Heart left ventricle (tissue), 16 donors: ENCODE measurements around the gene KIAA2012. TPM values are rescaled to one million over a fixed set of nuclear protein-coding genes. Genes with fewer than 3 reads are reported as not detected.

ENCODE experiments used
- ATAC-seq, 4 donors: fragments of 200-7000 bp; cut with Tn5 transposase; one replicate each; pipeline ENCODE4 v1.9.1; 2020 to 2022; ENCODE audit warnings: moderate library complexity in 4 of 4, mild to moderate bottlenecking in 3 of 4, moderate number of reproducible peaks in 1 of 4
- DNase-seq, 5 donors: peaks; one replicate each; pipeline ENCODE4 v3.0.0-alpha.2; 2020
- H3K27ac ChIP-seq, 12 donors: fragments of 200-600 bp; sonication (generic) in 4 of 12; one replicate each; pipeline versions ENCODE4 v1.5.0 to v1.8.0; 2016 to 2022; ENCODE audit warnings: mild to moderate bottlenecking in 2 of 12
- H3K27me3 ChIP-seq, 9 donors: fragments of 200-600 bp; sonication (generic) in 2 of 9; one replicate each; pipeline versions ENCODE4 v1.5.1 to v1.8.0; 2016 to 2022; ENCODE audit warnings: mild to moderate bottlenecking in 3 of 9
- H3K36me3 ChIP-seq, 9 donors: fragments of 200-600 bp; sonication (generic) in 2 of 9; one replicate each; pipeline versions ENCODE4 v1.5.0 to v1.8.0; 2018 to 2022; ENCODE audit warnings: mild to moderate bottlenecking in 2 of 9
- H3K4me1 ChIP-seq, 12 donors: fragments of 200-600 bp; sonication (generic) in 4 of 12; one replicate each; pipeline versions ENCODE4 v1.5.0 to v1.8.0; 2016 to 2022; ENCODE audit warnings: mild to moderate bottlenecking in 3 of 12
- H3K4me3 ChIP-seq, 12 donors: fragments of 200-600 bp; sonication (generic) in 4 of 12; one replicate each; pipeline versions ENCODE4 v1.5.0 to v1.8.0; 2017 to 2022; ENCODE audit warnings: mild to moderate bottlenecking in 9 of 12, moderate library complexity in 4 of 12
- H3K9me3 ChIP-seq, 12 donors: fragments of 200-600 bp; sonication (generic) in 4 of 12; one replicate each; pipeline versions ENCODE4 v1.5.0 to v1.8.0; 2016 to 2022; ENCODE audit warnings: mild to moderate bottlenecking in 1 of 12
- POLR2A ChIP-seq, 2 donors: fragments of 450-650 bp; IDR thresholded peaks; one replicate each; pipeline ENCODE4 v1.6.1; 2017; ENCODE audit warnings: antibody characterized with exemption in 2 of 2, mild to moderate bottlenecking in 2 of 2, moderate library complexity in 2 of 2
- WGBS, 4 donors: extraction: QIAGEN DNeasy Blood & Tissue Kit in 2 of 4; methylation state at CpG; one replicate each; pipeline versions ENCODE4 v1.1.5 to v1.1.7; 2013 to 2018; 5-methylcytosine and 5-hydroxymethylcytosine counted together
- intact Hi-C, 10 donors: fragments of 100-400 bp; cut with DNase I; formaldehyde crosslinking; loops; one replicate each; pipeline versions ENCODE4 v1.11.1 to v1.14.2; 2022
- polyA plus RNA-seq, 2 donors: library from polyadenylated mRNA; stranded (reverse); fragments of 200-250 nt; gene quantifications; one replicate each; pipeline ENCODE4 v1.2.3, GENCODE V29; 2013
- total RNA-seq, 9 donors: library from RNA; depleted of rRNA in 2 of 9; stranded (reverse); fragments of >200 nt in 2 of 9; fragmentation: NEBNext Ultra II Directional in 3 of 9; extraction: Animal tissue kit (Norgen Biotek cat#: 25700) in 3 of 9; gene quantifications; one replicate each; pipeline versions ENCODE4 v1.1.0 to v1.2.4, GENCODE V29; 2016 to 2023
- TF ChIP-seq, protein P1 (sequence below), 12 donors: fragments of 200-600 bp; sonication (generic) in 4 of 12; IDR thresholded peaks; one replicate each; pipeline versions ENCODE4 v1.5.0 to v1.8.0; 2018 to 2022; ENCODE audit warnings: antibody characterized with exemption in 12 of 12, mild to moderate bottlenecking in 5 of 12
- donor health status: ischemic (EF 13 %, LVEDD 7.1; RV severe dilation, severe dysfunction).
- donor health status: healthy with polysubstance abuse.
- donor health status: DM: no; HTN: yes; CAD: no.
- donor health status: DM: no; HTN: no; CAD: no.
- donor health status: ischemic (EF 25% LVEDD 6.9; RV normal size, moderate dysfunction).
- donor health status: ischemic (EF 25% LVEDD 5.7; RV mildly dilated, moderate dysfunction).
- donor health status: healthy.
- donor health status: DM: yes; HTN: yes; CAD: no.
- donor health status: ischemic (EF 35%, LVEDD 5.7; RV mildly dilated, moderate dysfunction).
- donor health status: nonischemic (EF 11% LVEDD 7.7; RV severe dilation, severe dysfunction).
- donor health status: DM: yes; HTN: yes; CAD: no.
- donor health status: PGD.
- donor health status: ischemic (EF 29% LVEDD 5.4; RV normal size, mild dysfunction).
- donor health status: nonischemic (EF 23%, LVEDD 6.1; RV moderate dilation, normal function).

The KIAA2012 gene
- total and polyA plus RNA-seq, 11 donors: 0.08 TPM; not detected in 10

GRCh38 chr2:202064881-202065230, 8.2 kb upstream of the KIAA2012 start:
- Histone ChIP-seq H3K9me3 (no peaks in the 10 kb centered on the region), H3K4me1 (peaks cover 0 to 12% (median 5%) of the 10 kb centered on the region in 12 donors), H3K4me3 (no peak overlapping the region), H3K27me3 (no peaks in the 10 kb centered on the region), H3K27ac (no peak overlapping the region), H3K36me3 (no peaks in the 10 kb centered on the region)
- ATAC-seq (no peak), DNase-seq (no peak)
- intact Hi-C loops: loop anchor here in 2 of 10 donors (10.0 kb wide), 2 partner anchors 90 to 210 kb away; no protein-coding TSS in a partner anchor
- TF ChIP-seq, protein P1, sequence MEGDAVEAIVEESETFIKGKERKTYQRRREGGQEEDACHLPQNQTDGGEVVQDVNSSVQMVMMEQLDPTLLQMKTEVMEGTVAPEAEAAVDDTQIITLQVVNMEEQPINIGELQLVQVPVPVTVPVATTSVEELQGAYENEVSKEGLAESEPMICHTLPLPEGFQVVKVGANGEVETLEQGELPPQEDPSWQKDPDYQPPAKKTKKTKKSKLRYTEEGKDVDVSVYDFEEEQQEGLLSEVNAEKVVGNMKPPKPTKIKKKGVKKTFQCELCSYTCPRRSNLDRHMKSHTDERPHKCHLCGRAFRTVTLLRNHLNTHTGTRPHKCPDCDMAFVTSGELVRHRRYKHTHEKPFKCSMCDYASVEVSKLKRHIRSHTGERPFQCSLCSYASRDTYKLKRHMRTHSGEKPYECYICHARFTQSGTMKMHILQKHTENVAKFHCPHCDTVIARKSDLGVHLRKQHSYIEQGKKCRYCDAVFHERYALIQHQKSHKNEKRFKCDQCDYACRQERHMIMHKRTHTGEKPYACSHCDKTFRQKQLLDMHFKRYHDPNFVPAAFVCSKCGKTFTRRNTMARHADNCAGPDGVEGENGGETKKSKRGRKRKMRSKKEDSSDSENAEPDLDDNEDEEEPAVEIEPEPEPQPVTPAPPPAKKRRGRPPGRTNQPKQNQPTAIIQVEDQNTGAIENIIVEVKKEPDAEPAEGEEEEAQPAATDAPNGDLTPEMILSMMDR (IDR thresholded peaks at IDR 0.05): no peak
- TF ChIP-seq POLR2A (IDR thresholded peaks at IDR 0.05): no peak
- 80 to 94% (median 91%) methylated on average over 3 of the region's 3 CpGs for WGBS, 4 donors

DNA sequence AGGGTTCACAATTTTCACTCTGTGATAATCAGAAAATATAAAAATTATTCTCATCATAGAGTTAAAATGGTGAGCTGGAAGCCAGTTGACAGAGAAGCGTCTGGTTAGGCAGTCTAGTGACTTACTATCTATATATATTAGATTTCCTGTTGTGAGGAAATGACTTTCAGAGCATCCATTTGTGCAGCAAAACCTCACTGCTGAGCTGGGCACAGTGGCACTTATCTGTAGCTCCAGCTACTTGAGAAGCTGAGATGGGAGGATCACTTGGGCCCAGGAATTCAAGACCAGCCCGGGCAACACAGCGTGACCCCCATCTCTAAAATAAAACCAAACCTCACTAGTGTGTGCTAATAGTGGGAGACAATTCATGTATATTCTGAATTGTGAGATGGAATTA, 7.2 kb upstream of the KIAA2012 start:
- no peak for TF ChIP-seq POLR2A (IDR thresholded peaks at IDR 0.05)
- TF ChIP-seq, protein P1 (IDR thresholded peaks at IDR 0.05): no peak
- no peak for ATAC-seq
- no peak for DNase-seq
- no peaks in the 10 kb centered on the region for H3K9me3 ChIP-seq
- intact Hi-C loops: loop anchor here in 2 of 10 donors (10.0 kb wide), 2 partner anchors 89 to 211 kb away; no protein-coding TSS in a partner anchor
- no peaks in the 10 kb centered on the region for H3K27me3 ChIP-seq
- no peak overlapping the region for H3K4me3 ChIP-seq
- H3K36me3 ChIP-seq: no peaks in the 10 kb centered on the region
- WGBS, 4 donors: 75 to 83% (median 78%) methylated on average over 3 of the region's 3 CpGs
- no peak overlapping the region for H3K27ac ChIP-seq
- peaks cover 0 to 12% (median 5%) of the 10 kb centered on the region in 12 donors for H3K4me1 ChIP-seq

DNA sequence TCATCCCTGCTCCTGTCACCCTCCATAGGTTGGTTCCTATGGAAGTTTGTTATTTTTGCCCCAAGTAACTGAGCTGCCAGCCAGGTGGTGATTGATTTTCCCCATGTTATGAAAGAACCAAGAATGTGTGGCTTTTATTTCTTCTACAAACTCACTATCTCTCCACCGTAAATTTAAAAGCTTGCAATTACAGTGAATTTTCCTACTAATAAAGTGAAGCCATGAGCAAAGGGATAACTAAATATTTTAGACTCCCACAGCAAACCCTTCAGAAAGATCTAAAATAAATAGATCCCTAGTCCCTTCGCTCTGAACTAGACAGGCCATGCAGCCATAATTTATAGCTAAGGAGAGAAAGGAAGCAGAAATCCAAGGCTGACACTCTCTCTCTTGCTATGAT, 6.2 kb upstream of the KIAA2012 start:
- H3K9me3 ChIP-seq: no peaks in the 10 kb centered on the region
- H3K36me3 ChIP-seq: no peaks in the 10 kb centered on the region
- H3K27ac ChIP-seq: no peak overlapping the region
- DNase-seq (no peak), ATAC-seq (no peak)
- no peak overlapping the region for H3K4me3 ChIP-seq
- no peak for TF ChIP-seq POLR2A (IDR thresholded peaks at IDR 0.05)
- TF ChIP-seq, protein P1 (IDR thresholded peaks at IDR 0.05): no peak
- H3K27me3 ChIP-seq: no peaks in the 10 kb centered on the region
- 72 to 87% (median 78%) methylated on average over 2 of the region's 2 CpGs for WGBS, 4 donors
- H3K4me1 ChIP-seq: peaks cover 0 to 12% (median 5%) of the 10 kb centered on the region in 12 donors
- intact Hi-C loops: loop anchor here in 2 of 10 donors (10.0 kb wide), 2 partner anchors 88 to 212 kb away; no protein-coding TSS in a partner anchor

DNA sequence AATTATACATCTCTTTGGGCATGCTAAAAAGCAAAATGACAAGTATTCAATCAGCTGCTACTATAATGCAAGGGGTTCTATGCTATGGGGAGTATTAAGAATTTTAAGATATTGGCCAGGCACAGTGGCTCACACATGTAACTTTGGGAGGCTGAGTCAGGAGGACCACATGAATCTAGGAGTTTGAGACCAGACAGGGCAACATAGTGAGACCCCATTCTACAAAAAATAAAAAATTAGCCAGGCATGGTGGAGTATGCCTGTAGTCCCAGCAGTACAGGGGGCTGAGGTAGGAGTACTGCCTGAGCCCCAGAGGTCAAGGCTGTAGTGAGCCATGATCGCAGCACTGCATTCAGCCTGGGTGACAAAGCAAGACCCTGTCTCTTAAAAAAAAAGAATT, 5.5 kb upstream of the KIAA2012 start:
- Histone ChIP-seq H3K27ac (no peak overlapping the region), H3K4me3 (no peak overlapping the region), H3K9me3 (no peaks in the 10 kb centered on the region), H3K27me3 (no peaks in the 10 kb centered on the region), H3K36me3 (no peaks in the 10 kb centered on the region), H3K4me1 (peaks cover 0 to 12% (median 5%) of the 10 kb centered on the region in 12 donors)
- DNase-seq: no peak
- no peak for TF ChIP-seq POLR2A (IDR thresholded peaks at IDR 0.05)
- TF ChIP-seq, protein P1 (IDR thresholded peaks at IDR 0.05): no peak
- WGBS, 4 donors: 91 to 96% (median 93%) methylated on average over 1 of the region's 1 CpG
- intact Hi-C loops: loop anchor here in 2 of 10 donors (10.0 kb wide), 2 partner anchors 87 to 213 kb away; no protein-coding TSS in a partner anchor
- no peak for ATAC-seq
